ENCODE data around the gene TNNC1. TPM values are rescaled to one million over a fixed set of nuclear protein-coding genes. Genes with fewer than 3 reads are reported as not detected.
A peak's percentile ranks its signal among the peaks of the same experiment; 100 is the strongest.

TNNC1 gene
- total and polyA plus RNA-seq, 2 of the 13 experiments (the other 11 are each of a cell fraction or from before 2014, with no cell fraction given) = 11.8 to 36.4 TPM

GRCh38 chr3:52452570-52453221 lies 1.1 kb downstream of the TNNC1 start (continued):
- TF ChIP-seq BCL3 (CRISPR knock-in tag; IDR thresholded peaks at IDR 0.05) = no peak
- no peak for TF ChIP-seq SATB2 (CRISPR knock-in tag; IDR thresholded peaks at IDR 0.05)
- TF ChIP-seq ZNF550 (CRISPR knock-in tag; IDR thresholded peaks at IDR 0.05; ENCODE audit: borderline replicate concordance) = no peak
- no peak for TF ChIP-seq ZNF883 (CRISPR knock-in tag; IDR thresholded peaks at IDR 0.05; ENCODE audit: not compliant biosample characterization)
- no peak for TF ChIP-seq CHCHD3 (CRISPR knock-in tag; IDR thresholded peaks at IDR 0.05)
- no peak for TF ChIP-seq NFE2 (CRISPR knock-in tag; IDR thresholded peaks at IDR 0.05)
- no peak; the same call in 1 of the 2 replicates for TF ChIP-seq NR2F6 (IDR thresholded peaks at IDR 0.05)
- TF ChIP-seq NR2F6 (CRISPR knock-in tag; IDR thresholded peaks at IDR 0.05) = 0 out of 2 replicates have a peak, but pooled peaks have one; percentile 22
- no peak for TF ChIP-seq HBP1 (CRISPR knock-in tag; IDR thresholded peaks at IDR 0.05; ENCODE audit: low read depth)
- peak; percentile 17 for TF ChIP-seq TEAD3 (CRISPR knock-in tag; optimal IDR thresholded peaks at IDR 0.05; ENCODE audit: borderline replicate concordance)
- no peak for TF ChIP-seq CTCF (CRISPR knock-in tag; IDR thresholded peaks at IDR 0.05)
- no peak for TF ChIP-seq SALL1 (CRISPR knock-in tag; IDR thresholded peaks at IDR 0.05)
- no peak for TF ChIP-seq ZNF580 (CRISPR knock-in tag; IDR thresholded peaks at IDR 0.05; ENCODE audit: borderline replicate concordance, low read depth)
- peak; percentile 29; the same call in 1 of the 2 replicates for TF ChIP-seq MYC (CRISPR knock-in tag; IDR thresholded peaks at IDR 0.05; ENCODE audit: borderline replicate concordance)
- no peak for TF ChIP-seq THAP7 (CRISPR knock-in tag; IDR thresholded peaks at IDR 0.05)
- no peak for TF ChIP-seq DPF2 (CRISPR knock-in tag; IDR thresholded peaks at IDR 0.05; ENCODE audit: borderline replicate concordance, low read depth)
- TF ChIP-seq THRA (CRISPR knock-in tag; IDR thresholded peaks at IDR 0.05; ENCODE audit: borderline replicate concordance) = no peak
- 0 out of 2 replicates have a peak, but pooled peaks have one; percentile 34 for TF ChIP-seq GATAD2A (CRISPR knock-in tag; IDR thresholded peaks at IDR 0.05)
- no peak for TF ChIP-seq POLR2A (IDR thresholded peaks at IDR 0.05; ENCODE audit: insufficient read depth in 1 of 2, low read depth in 2 of 2, low read length in 2 of 2)
- TF ChIP-seq SIX1 (CRISPR knock-in tag; IDR thresholded peaks at IDR 0.05; ENCODE audit: borderline replicate concordance) = peak; percentile 73; the same call in 1 of the 2 replicates
- 0 out of 2 replicates have a peak, but pooled peaks have one; percentile 32 for TF ChIP-seq ZBTB7B (CRISPR knock-in tag; IDR thresholded peaks at IDR 0.05)

Measured in HepG2 (cell line).